ENCODE measurements around the gene KAT7. TPM values are rescaled to one million over a fixed set of nuclear protein-coding genes. Genes with fewer than 3 reads are reported as not detected.

The KAT7 gene
- total RNA-seq, 1 experiment from 2014 or later, result 79.5 TPM

DNA sequence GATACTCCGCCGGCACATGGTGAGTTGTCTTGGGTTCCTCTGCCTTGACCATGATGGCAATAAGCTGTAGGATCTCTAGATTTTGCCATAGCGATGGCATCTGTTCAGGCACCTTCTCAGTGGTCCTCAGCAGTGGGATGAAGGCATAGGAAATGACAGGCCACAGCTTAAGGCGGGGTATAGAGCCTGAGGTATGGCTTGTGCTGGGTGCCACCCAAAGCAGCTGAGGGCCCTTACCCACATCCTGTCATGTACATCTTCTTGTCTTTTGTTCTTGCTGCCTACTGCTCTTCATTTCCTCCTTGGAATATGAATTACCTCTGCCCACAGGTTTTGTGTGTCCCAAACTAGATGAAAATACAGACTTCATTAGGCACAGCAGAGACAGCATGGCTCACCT, 29.5 kb downstream of the KAT7 start:
- no peaks in the 10 kb centered on the region for H3K9me3 ChIP-seq (ENCODE audit: control insufficient read depth in 1 of 2, insufficient read depth in 1 of 2, low read depth in 1 of 2, low read length in 2 of 2)
- CTCF ChIA-PET, result no interaction called here
- no peak overlapping the region for H3K4me3 ChIP-seq (replicated peaks in 1 of 2; ENCODE audit: low read depth in 1 of 2, low read length in 2 of 2)
- DNase-seq (ENCODE audit: low read depth, low spot score) (no peak), ATAC-seq (no peak)
- POLR2A ChIA-PET, result no interaction called here
- H3K27ac ChIP-seq (ENCODE audit: low read depth, low read length), result no peak overlapping the region
- RAD21 ChIA-PET (ENCODE audit: low non-redundant PET in 1 of 2, low total read pairs in 2 of 2, uncharacterized antibody in 2 of 2, unreplicated experiment in 2 of 2), result no interaction called here
- H3K36me3 ChIP-seq (ENCODE audit: control insufficient read depth in 1 of 2, insufficient read depth in 2 of 2, low read length in 2 of 2), result peaks cover 51 to 60% of the 10 kb centered on the region in 2 experiments
- BruUV-seq (replicated peaks), result no TSS peak
- intact Hi-C loops (cut with micrococcal nuclease), result no loop called here
- no peaks in the 10 kb centered on the region; the same call in 1 of the 2 replicates for H4K20me1 ChIP-seq (ENCODE audit: insufficient read depth)
- H3K4me1 ChIP-seq (ENCODE audit: control insufficient read depth in 1 of 2, insufficient read depth in 2 of 2, low read length in 2 of 2), result no peaks in the 10 kb centered on the region
- no peak overlapping the region for H3K9ac ChIP-seq (ENCODE audit: low read length)
- H3K27me3 ChIP-seq (ENCODE audit: insufficient read depth, low read length), result no peaks in the 10 kb centered on the region
- no peaks in the 10 kb centered on the region for H3K9me2 ChIP-seq (ENCODE audit: insufficient read depth)
- no peak overlapping the region for H2AFZ ChIP-seq (ENCODE audit: low read depth, low read length, poor library complexity, severe bottlenecking)
- H3K4me2 ChIP-seq (ENCODE audit: low read length), result no peak overlapping the region
- TF ChIP-seq, protein P1, sequence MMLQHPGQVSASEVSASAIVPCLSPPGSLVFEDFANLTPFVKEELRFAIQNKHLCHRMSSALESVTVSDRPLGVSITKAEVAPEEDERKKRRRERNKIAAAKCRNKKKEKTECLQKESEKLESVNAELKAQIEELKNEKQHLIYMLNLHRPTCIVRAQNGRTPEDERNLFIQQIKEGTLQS (IDR thresholded peaks at IDR 0.05), result no peak
- TF ChIP-seq, protein P2, sequence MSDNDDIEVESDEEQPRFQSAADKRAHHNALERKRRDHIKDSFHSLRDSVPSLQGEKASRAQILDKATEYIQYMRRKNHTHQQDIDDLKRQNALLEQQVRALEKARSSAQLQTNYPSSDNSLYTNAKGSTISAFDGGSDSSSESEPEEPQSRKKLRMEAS (IDR thresholded peaks at IDR 0.05), result no peak
- TF ChIP-seq, protein P3, sequence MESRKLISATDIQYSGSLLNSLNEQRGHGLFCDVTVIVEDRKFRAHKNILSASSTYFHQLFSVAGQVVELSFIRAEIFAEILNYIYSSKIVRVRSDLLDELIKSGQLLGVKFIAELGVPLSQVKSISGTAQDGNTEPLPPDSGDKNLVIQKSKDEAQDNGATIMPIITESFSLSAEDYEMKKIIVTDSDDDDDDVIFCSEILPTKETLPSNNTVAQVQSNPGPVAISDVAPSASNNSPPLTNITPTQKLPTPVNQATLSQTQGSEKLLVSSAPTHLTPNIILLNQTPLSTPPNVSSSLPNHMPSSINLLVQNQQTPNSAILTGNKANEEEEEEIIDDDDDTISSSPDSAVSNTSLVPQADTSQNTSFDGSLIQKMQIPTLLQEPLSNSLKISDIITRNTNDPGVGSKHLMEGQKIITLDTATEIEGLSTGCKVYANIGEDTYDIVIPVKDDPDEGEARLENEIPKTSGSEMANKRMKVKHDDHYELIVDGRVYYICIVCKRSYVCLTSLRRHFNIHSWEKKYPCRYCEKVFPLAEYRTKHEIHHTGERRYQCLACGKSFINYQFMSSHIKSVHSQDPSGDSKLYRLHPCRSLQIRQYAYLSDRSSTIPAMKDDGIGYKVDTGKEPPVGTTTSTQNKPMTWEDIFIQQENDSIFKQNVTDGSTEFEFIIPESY (IDR thresholded peaks at IDR 0.05; ENCODE audit: extremely low read depth, insufficient replicate concordance, low read length), result no peak
- no peak for TF ChIP-seq CEBPB (IDR thresholded peaks at IDR 0.05; ENCODE audit: low read depth)
- TF ChIP-seq TCF7L2 (IDR thresholded peaks at IDR 0.05; ENCODE audit: borderline replicate concordance, extremely low read depth, insufficient read depth, insufficient read length), result no peak
- TF ChIP-seq JUND (IDR thresholded peaks at IDR 0.05), result no peak
- TF ChIP-seq POLR2A (IDR thresholded peaks at IDR 0.05; ENCODE audit: borderline replicate concordance, extremely low read depth, insufficient read depth, insufficient read length), result no peak
- no peak for TF ChIP-seq ZFX (IDR thresholded peaks at IDR 0.05)
- TF ChIP-seq SIN3A (IDR thresholded peaks at IDR 0.05; ENCODE audit: low read depth), result no peak
- no peak for TF ChIP-seq EZH2phosphoT487 (IDR thresholded peaks at IDR 0.05; ENCODE audit: borderline replicate concordance)
- TF ChIP-seq SP1 (IDR thresholded peaks at IDR 0.05; ENCODE audit: low read depth), result no peak
- no peak for TF ChIP-seq FOSL1 (IDR thresholded peaks at IDR 0.05; ENCODE audit: low read depth)
- no peak for TF ChIP-seq ELF1 (IDR thresholded peaks at IDR 0.05; ENCODE audit: borderline replicate concordance, low read depth)
- no peak for TF ChIP-seq RAD21 (IDR thresholded peaks at IDR 0.05; ENCODE audit: low read depth)
- no peak for TF ChIP-seq SRF (IDR thresholded peaks at IDR 0.05; ENCODE audit: low read depth)
- TF ChIP-seq POLR2AphosphoS5 (IDR thresholded peaks at IDR 0.05; ENCODE audit: low read depth, low read length), result no peak
- TF ChIP-seq, protein P4, sequence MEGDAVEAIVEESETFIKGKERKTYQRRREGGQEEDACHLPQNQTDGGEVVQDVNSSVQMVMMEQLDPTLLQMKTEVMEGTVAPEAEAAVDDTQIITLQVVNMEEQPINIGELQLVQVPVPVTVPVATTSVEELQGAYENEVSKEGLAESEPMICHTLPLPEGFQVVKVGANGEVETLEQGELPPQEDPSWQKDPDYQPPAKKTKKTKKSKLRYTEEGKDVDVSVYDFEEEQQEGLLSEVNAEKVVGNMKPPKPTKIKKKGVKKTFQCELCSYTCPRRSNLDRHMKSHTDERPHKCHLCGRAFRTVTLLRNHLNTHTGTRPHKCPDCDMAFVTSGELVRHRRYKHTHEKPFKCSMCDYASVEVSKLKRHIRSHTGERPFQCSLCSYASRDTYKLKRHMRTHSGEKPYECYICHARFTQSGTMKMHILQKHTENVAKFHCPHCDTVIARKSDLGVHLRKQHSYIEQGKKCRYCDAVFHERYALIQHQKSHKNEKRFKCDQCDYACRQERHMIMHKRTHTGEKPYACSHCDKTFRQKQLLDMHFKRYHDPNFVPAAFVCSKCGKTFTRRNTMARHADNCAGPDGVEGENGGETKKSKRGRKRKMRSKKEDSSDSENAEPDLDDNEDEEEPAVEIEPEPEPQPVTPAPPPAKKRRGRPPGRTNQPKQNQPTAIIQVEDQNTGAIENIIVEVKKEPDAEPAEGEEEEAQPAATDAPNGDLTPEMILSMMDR (IDR thresholded peaks at IDR 0.05 in 2 of 3, conservative IDR thresholded peaks at IDR 0.05 in 1 of 3; ENCODE audit: borderline replicate concordance in 1 of 3, insufficient read depth in 1 of 3, low read depth in 2 of 3, low read length in 2 of 3), result no peak
- TF ChIP-seq, protein P5, sequence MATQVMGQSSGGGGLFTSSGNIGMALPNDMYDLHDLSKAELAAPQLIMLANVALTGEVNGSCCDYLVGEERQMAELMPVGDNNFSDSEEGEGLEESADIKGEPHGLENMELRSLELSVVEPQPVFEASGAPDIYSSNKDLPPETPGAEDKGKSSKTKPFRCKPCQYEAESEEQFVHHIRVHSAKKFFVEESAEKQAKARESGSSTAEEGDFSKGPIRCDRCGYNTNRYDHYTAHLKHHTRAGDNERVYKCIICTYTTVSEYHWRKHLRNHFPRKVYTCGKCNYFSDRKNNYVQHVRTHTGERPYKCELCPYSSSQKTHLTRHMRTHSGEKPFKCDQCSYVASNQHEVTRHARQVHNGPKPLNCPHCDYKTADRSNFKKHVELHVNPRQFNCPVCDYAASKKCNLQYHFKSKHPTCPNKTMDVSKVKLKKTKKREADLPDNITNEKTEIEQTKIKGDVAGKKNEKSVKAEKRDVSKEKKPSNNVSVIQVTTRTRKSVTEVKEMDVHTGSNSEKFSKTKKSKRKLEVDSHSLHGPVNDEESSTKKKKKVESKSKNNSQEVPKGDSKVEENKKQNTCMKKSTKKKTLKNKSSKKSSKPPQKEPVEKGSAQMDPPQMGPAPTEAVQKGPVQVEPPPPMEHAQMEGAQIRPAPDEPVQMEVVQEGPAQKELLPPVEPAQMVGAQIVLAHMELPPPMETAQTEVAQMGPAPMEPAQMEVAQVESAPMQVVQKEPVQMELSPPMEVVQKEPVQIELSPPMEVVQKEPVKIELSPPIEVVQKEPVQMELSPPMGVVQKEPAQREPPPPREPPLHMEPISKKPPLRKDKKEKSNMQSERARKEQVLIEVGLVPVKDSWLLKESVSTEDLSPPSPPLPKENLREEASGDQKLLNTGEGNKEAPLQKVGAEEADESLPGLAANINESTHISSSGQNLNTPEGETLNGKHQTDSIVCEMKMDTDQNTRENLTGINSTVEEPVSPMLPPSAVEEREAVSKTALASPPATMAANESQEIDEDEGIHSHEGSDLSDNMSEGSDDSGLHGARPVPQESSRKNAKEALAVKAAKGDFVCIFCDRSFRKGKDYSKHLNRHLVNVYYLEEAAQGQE (IDR thresholded peaks at IDR 0.05; ENCODE audit: low read depth), result no peak
- peaks cover 21% of the 10 kb centered on the region for H3K79me2 ChIP-seq (ENCODE audit: insufficient read depth, low read length)

Data from HCT116 (cell line).